GM21381 (cell line): Measurements from ENCODE around the gene GMDS.

Experiments used
- ATAC-seq: cut with Tn5 transposase; IDR thresholded peaks from one replicate; pipeline ENCODE4 v1.9.1; 2021; ENCODE audit warnings: mild to moderate bottlenecking, moderate library complexity; ENCODE audit not compliant: unreplicated experiment

Gene GMDS

DNA sequence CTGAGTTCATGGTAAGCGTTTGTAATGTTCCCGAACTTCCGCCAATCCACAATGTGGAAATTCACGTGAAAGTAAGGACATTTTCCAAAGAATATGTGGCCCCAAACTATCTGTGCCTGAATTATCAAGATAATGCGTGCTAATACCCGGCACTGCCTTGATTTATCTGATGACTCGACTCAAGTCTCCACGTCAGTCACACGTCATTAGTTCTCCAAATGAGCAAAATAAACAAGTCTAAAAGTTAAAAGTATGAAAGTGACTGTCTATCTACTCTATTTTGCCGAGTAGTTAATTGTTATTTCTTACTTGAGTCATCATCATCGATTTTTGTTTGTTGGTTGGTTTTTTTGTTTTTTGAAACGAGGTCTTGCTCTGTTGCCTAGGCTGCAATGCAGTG lies 657.4 kb downstream of the GMDS start:
- no peak for ATAC-seq

DNA sequence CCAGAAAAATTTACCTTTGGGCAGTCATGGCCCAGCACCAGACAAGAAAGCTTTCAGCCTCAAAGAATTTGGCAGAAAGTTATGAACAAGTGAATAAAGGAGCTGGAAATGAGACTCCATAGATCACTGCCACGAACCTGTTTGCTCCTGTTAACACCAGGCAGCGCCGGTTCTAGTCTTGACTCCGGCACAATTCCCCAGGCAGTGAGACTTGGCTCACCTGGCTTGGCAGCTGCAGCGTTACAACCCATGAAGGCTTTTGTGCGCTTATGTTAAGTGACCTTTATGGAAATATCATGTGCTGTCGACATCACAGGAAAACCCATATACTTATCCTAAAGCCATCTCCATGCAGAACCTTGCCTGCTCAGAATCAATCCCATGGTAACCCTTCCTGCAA lies 657.9 kb downstream of the GMDS start:
- no peak for ATAC-seq

- no peak for ATAC-seq
Observed at GRCh38 chr6:1586861-1587450, 658.4 kb downstream of the GMDS start.

- no peak for ATAC-seq
Observed at GRCh38 chr6:1586256-1586655, 659.1 kb downstream of the GMDS start.

DNA sequence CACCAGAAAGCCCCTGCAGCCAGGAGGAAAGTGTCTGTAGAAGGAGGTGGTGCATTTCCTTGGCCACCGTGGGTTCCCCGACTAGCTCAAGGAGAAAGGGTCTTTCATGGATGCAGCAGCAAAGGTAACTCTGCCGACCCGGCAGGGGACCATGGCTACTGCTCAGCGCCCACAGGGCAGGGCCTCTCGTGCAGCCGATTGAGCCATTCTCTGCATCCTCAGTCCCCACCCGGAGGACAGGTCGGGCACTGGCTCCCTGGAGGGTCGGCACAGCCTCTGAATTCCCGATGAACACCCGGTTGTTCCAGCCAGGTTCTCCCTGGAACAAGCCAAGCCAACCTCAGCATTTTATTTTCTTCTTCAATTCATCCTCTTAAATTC lies 659.7 kb downstream of the GMDS start:
- ATAC-seq = no peak

DNA sequence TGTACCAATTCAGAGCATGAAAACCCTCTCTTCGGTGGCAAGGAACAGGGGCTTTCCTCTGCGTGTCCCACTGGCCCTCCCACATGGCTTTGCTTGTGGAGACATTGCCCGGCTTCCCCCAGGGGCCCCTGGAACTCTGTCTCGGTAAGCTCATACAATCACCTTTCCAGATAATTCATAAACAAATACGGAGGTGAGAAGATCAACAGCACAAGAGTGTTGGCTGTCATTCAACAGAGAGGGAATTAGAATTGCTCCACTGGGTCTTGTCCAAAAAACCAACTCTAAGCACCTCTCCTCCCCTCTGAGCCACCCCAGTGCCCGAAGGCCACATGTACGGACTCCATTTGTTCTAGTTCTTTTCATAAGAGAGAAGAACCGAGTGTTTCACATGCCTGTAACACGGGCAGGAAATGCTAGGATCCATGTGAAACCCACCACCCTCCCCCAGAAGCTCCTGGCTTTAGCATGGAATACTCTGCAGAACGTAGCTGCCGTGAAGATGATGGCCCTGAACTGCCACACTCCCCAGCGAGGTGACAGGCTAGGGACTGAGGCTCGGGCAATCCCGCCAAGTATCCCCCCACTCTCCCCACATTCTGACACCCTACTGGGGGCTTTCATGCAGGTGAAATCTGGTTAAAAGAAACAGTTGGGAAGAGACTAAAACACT lies 660.3 kb downstream of the GMDS start:
- ATAC-seq = no peak

DNA sequence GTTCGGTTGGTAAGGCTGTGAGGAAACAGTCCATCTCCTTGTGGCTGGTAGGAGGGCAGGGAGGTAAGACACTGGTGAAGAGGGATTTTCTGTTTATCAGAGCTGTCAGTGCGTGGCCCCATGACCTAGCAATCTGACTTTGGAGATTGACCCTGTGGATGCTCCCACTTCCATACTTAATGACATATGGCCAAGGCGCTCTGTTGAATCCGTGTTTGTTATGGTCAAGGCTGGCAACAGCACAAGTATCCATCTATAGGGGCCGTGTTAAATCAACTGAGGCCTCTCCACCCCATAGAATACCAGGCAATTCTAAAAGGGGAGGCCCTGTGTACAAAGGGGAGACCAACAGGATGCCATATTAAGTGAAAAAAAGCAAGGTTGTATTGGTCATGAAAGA lies 661.3 kb downstream of the GMDS start:
- ATAC-seq = no peak

- ATAC-seq = no peak
Observed at GRCh38 chr6:1581120-1581991, 664.0 kb downstream of the GMDS start.

- ATAC-seq = no peak
Observed at GRCh38 chr6:1580585-1580984, 664.8 kb downstream of the GMDS start.

DNA sequence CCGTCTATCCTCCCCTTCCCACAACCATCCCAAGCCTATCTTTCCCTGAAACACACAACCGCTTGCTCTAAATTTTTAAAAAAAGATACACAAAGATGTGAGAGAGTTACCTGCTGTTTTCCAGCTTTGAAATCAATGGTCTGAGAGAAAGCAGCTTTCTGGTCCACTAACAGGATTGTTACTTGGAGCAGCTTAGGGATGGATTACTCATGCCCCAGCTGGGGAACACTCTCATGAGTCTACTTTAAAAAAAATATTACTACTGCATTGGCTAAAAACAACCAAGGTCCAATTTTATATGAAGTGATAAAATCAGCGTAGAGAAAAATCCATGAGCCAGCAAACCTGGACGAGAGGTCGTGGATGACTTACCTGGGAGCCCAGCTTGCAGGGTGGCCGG lies 665.3 kb downstream of the GMDS start:
- ATAC-seq = no peak

- no peak for ATAC-seq
Observed at GRCh38 chr6:1579096-1579495, 666.3 kb downstream of the GMDS start.

- no peak for ATAC-seq
Observed at GRCh38 chr6:1577896-1578745, 667.3 kb downstream of the GMDS start.

- ATAC-seq = no peak
Observed at GRCh38 chr6:1577146-1577680, 668.2 kb downstream of the GMDS start.

GRCh38 chr6:1576711-1577110 lies 668.7 kb downstream of the GMDS start:
- no peak for ATAC-seq

DNA sequence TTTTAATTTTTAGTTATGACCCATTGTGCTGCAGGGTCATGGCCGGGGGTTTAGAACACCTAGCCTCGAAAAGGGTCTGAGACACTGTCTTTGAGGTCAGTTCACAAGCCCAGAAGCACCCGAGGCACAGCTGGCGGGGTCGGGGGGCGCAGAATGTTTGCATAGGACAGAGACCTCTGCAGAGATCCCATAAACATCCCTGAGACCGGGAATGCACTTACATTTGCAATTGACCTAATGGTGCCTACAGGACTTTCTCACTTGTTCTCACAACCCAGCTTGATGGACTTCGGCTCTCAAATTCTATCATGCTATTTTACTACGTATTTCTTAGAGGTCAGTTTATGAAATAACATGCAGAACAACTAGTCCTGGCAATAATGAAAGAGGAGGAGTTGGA lies 669.2 kb downstream of the GMDS start:
- ATAC-seq = no peak

- no peak for ATAC-seq
Observed at GRCh38 chr6:1575210-1576041, 670.0 kb downstream of the GMDS start.

GRCh38 chr6:1574890-1575209 lies 670.6 kb downstream of the GMDS start:
- no peak for ATAC-seq

- ATAC-seq = no peak
Observed at GRCh38 chr6:1574083-1574761, 671.2 kb downstream of the GMDS start.
